RWPE2 (cell line): ENCODE results near the gene AMZ2.
"Not testable (repeated sequence)": the region's sequence is repeated elsewhere in the genome, so short reads cannot be mapped to it uniquely, and the experiment has no call there.

Source experiments
- ATAC-seq: fragments of 200-7000 bp; cut with Tn5 transposase; 3 replicates; pipeline ENCODE4 v1.9.1; 2021; ENCODE audit warnings: low read depth
- DNase-seq: peaks from one replicate; pipeline ENCODE4 v3.0.0-alpha.2; 2020; ENCODE audit warnings: low spot score
- H3K27ac ChIP-seq: fragments of 450-650 bp; 2 replicates; pipeline ENCODE4 v1.5.1; 2017; ENCODE audit warnings: mild to moderate bottlenecking; ENCODE audit not compliant: poor library complexity, severe bottlenecking
- H3K27me3 ChIP-seq: fragments of 250-450 bp; sonication (Bioruptor Pico); 2 replicates; pipeline ENCODE4 v1.5.1; 2021; ENCODE audit warnings: mild to moderate bottlenecking, moderate library complexity; ENCODE audit not compliant: insufficient read depth, poor library complexity, severe bottlenecking
- H3K36me3 ChIP-seq: fragments of 250-450 bp; sonication (Bioruptor Pico); 2 replicates; pipeline ENCODE4 v1.5.1; 2020; ENCODE audit warnings: low read depth, mild to moderate bottlenecking, moderate library complexity
- H3K4me1 ChIP-seq: fragments of 250-450 bp; sonication (Bioruptor Pico); 2 replicates; pipeline ENCODE4 v1.5.1; 2021; ENCODE audit warnings: mild to moderate bottlenecking, moderate library complexity; ENCODE audit not compliant: insufficient read depth, poor library complexity, severe bottlenecking
- H3K4me3 ChIP-seq: fragments of 250-450 bp; sonication (Bioruptor Pico); 2 replicates; pipeline ENCODE4 v1.5.1; 2021; ENCODE audit warnings: mild to moderate bottlenecking, moderate library complexity; ENCODE audit not compliant: severe bottlenecking
- H3K9me3 ChIP-seq: fragments of 250-450 bp; sonication (Bioruptor Pico); 2 replicates; pipeline ENCODE4 v1.5.1; 2021; ENCODE audit warnings: mild to moderate bottlenecking, moderate library complexity; ENCODE audit not compliant: severe bottlenecking
- TF ChIP-seq, protein P1 (sequence below): fragments of 450-650 bp; IDR thresholded peaks from one replicate; pipeline ENCODE4 v1.5.1; 2017; ENCODE audit warnings: mild to moderate bottlenecking, moderate library complexity; ENCODE audit not compliant: poor library complexity, severe bottlenecking

Gene AMZ2

DNA sequence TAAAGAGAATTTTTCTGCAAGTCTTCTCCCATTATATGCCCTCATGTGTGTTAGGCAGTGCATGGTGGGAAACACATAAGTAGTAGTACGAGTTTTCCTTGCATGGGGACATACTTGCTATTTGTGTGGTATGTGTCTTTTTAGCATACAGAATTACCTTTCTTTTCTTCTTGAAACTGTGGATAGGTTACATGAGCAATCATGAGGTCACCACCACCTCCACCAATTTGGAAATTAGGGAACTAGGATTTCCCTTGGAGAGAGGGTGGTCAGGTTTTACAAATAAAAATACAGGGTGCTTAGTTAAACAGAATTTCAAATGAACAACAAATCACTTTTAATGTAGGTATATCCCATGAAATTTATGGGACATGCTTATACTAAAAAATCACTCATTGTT, 16.3 kb upstream of the AMZ2 start:
- ATAC-seq (no peak), DNase-seq (no peak)
- no peaks in the 10 kb centered on the region for H3K4me1 ChIP-seq
- TF ChIP-seq, protein P1, sequence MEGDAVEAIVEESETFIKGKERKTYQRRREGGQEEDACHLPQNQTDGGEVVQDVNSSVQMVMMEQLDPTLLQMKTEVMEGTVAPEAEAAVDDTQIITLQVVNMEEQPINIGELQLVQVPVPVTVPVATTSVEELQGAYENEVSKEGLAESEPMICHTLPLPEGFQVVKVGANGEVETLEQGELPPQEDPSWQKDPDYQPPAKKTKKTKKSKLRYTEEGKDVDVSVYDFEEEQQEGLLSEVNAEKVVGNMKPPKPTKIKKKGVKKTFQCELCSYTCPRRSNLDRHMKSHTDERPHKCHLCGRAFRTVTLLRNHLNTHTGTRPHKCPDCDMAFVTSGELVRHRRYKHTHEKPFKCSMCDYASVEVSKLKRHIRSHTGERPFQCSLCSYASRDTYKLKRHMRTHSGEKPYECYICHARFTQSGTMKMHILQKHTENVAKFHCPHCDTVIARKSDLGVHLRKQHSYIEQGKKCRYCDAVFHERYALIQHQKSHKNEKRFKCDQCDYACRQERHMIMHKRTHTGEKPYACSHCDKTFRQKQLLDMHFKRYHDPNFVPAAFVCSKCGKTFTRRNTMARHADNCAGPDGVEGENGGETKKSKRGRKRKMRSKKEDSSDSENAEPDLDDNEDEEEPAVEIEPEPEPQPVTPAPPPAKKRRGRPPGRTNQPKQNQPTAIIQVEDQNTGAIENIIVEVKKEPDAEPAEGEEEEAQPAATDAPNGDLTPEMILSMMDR: no peak
- no peak overlapping the region for H3K4me3 ChIP-seq
- H3K36me3 ChIP-seq: no peaks in the 10 kb centered on the region
- H3K27me3 ChIP-seq: no peaks in the 10 kb centered on the region
- no peaks in the 10 kb centered on the region for H3K9me3 ChIP-seq
- no peak overlapping the region for H3K27ac ChIP-seq

DNA sequence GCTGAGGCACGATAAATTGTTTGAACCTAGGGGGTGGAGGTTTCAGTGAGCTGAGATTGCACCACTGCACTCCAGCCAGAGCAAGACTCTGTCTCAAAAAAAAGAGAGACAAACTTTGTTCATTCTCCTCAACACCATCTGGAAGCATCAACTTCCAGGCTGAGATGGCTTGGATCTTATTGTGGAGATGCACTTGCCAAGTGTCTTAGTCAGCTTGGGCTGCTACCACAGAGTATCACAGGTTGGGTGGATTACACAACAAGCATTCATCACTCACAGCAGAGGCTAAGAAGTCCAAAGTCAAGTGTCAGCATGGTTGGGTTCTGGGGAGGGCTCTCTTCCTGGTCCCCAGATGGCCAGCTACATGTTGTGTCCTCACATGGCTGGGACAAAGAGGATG, 15.1 kb upstream of the AMZ2 start:
- not testable (repeated sequence) for H3K27ac ChIP-seq, DNase-seq, H3K36me3 ChIP-seq, H3K4me1 ChIP-seq, H3K9me3 ChIP-seq, H3K4me3 ChIP-seq, H3K27me3 ChIP-seq
- ATAC-seq: peak; percentile 73

DNA sequence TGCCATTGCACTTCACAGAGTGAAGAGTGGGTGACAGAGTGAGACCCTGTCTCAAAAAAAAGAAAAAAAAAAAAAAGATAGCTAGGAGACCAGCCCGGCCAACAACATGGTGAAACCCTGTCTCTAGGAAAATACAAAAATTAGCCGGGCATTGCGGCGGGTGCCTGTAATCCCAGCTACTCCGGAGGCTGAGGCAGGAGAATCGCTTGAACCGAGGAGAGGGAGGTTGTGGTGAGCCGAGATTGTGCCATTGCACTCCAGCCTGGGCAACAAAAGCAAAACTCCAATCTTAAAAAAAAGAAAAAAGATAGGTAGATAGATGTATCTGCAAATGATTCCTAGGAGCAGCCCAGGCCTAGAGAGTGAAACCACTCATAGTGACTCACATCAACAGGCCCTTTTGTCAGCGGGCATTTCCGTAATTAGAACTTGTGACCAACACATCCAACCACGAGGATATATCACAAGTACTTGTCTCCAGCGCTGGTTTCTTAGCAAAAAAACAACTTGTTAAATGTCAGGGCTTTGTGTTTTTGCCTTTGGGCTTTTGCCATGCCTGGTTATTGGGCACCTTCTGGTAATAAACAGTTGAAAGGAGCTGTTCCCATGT, 13.0 kb upstream of the AMZ2 start:
- not testable (repeated sequence) for H3K36me3 ChIP-seq, DNase-seq, H3K9me3 ChIP-seq, H3K27ac ChIP-seq, H3K4me1 ChIP-seq, H3K27me3 ChIP-seq, H3K4me3 ChIP-seq
- peak; percentile 85 for ATAC-seq

DNA sequence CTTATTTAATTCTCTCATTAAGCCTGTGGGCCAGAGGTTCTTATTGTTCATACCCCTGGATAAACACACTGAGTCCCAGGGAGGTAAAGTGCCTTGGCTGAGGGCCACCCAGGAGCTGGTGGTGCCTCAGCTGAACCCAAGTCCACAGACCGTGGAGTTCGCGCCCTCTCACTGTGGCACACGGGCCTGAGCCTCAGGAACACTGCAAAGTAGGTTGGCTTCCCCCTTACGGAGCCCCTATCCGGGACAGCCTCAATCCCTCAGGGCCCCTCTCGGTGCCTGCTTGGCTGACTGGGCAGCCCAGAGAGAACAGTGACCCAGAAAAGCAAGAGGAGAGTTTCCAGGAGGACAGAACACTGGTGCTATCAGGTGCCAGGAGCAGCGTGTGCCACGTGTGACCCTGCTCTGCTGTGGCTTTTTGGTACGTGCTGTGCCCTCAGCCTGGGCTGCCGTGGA, 12.5 kb upstream of the AMZ2 start:
- H3K4me3 ChIP-seq, DNase-seq, H3K4me1 ChIP-seq, H3K27ac ChIP-seq, ATAC-seq, H3K36me3 ChIP-seq, H3K27me3 ChIP-seq, H3K9me3 ChIP-seq: not testable (repeated sequence)

DNA sequence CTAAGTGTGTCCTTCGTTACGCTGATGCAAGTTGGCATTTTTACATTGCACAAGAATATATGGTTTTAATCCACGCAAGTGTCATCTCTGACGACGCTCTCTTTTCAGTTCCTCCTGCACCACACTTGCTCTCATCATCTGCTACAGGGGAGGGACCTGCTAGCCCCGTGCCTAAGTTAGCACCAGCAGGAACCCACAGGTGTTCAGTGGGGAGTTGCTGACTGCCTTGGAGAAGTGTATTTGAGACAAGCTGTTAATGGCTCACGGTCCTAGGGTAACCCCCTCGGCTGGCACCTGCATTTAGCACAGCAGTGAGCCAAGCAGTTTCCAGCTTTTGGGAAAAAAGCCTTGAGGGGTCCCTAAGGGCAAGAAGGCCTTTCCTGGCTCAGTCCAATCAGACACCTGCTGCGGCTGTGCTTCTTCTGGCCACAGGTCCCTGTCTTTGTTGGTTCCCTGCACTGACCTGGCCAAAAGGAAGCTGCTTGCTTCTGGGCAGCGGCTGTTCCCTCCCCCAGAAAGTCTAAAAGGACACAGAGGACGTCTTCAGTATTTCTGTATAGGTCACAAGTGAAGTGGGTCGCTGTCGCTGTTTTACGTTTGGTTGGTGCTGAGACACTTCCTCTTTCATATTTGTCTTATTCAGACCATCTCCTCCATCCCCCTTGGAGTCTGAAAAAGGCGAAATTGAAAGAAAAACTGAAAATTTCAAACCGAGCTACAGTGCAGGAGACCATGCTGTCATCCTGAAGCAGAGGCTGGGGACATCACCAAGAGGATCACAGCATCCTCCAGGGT, 10.3 kb upstream of the AMZ2 start:
- H3K27ac ChIP-seq, DNase-seq, H3K27me3 ChIP-seq, H3K4me3 ChIP-seq, H3K9me3 ChIP-seq, H3K4me1 ChIP-seq, H3K36me3 ChIP-seq, ATAC-seq: not testable (repeated sequence)

DNA sequence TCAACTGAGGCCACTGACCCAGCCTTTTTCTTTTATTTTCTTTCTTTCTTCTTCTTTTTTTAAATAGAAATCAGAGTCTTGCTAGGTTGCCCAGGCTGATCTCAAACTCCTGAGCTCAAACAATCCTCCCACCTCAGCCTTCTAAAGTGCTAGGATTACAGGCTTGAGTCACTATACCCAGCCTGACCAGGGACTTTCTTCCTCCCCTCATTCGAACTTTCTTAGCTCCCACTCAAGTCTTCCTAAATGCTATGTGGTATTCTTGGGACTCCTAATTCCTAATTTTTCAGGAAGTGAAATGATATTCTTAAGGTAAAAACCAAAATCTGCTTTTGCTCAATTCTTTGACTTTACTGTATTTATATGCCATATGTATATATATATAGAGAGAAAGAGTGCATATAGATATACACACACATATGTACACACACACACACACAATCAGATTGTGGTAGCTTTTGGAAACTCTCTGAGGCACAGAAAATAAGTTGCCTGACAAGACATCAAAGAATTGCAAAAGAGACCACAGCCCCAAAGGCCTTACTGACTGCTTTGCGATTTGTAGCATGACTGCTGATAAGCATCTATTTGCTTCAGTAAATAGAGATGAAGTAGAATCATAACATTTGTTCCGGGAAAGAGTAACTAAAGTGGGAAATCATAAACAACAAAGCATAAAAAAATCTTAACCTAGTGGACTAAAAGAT, 9.5 kb upstream of the AMZ2 start:
- no peaks in the 10 kb centered on the region for H3K27me3 ChIP-seq
- H3K9me3 ChIP-seq: no peaks in the 10 kb centered on the region
- no peak for DNase-seq
- TF ChIP-seq, protein P1: no peak
- no peak overlapping the region for H3K4me3 ChIP-seq
- ATAC-seq: no peak
- H3K36me3 ChIP-seq: no peaks in the 10 kb centered on the region
- H3K4me1 ChIP-seq: no peaks in the 10 kb centered on the region
- no peak overlapping the region for H3K27ac ChIP-seq
